ENCODE results near the gene JAG2.

JAG2 gene

DNA sequence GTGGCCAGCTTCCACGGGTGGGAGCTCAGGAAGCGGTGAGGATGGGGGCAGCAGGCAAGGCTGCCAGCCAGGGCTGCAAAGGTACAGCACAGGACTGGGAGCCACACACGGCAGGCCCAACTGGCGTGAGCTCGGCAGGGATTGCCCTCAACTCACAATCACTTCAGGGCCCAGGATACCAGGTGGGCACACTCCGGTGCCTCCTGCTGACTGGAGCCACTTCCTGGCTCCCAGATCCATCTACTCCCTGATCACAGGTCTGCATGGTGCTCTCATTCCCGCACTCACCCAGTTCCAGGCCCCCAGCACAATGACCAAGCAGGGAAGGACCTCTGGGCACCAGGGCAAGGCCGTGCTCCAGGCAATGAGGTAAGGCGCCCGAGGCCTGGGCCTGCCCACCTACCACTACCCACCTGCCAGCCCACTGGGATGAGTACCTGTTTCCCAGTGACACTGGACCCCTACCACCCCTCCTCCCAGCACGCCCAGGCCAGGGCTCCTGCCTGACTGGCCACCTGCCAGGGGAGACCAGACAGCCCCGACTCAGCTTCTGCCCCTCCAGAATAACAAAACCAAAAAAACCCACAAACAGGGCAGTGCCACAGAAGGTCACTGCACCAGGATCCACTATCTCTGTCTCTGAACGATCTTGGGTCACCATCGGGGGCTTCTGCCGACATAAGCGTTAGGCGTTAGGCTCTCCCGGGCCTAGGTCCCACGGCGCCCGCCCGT, 1.8 kb downstream of the JAG2 start (continued):
- TF ChIP-seq, protein P1, sequence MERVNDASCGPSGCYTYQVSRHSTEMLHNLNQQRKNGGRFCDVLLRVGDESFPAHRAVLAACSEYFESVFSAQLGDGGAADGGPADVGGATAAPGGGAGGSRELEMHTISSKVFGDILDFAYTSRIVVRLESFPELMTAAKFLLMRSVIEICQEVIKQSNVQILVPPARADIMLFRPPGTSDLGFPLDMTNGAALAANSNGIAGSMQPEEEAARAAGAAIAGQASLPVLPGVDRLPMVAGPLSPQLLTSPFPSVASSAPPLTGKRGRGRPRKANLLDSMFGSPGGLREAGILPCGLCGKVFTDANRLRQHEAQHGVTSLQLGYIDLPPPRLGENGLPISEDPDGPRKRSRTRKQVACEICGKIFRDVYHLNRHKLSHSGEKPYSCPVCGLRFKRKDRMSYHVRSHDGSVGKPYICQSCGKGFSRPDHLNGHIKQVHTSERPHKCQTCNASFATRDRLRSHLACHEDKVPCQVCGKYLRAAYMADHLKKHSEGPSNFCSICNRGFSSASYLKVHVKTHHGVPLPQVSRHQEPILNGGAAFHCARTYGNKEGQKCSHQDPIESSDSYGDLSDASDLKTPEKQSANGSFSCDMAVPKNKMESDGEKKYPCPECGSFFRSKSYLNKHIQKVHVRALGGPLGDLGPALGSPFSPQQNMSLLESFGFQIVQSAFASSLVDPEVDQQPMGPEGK (tag by site-specific recombination; IDR thresholded peaks at IDR 0.05) = peak; percentile 70; the same call in 1 of the 2 replicates
- TF ChIP-seq IKZF3 (tag by site-specific recombination; IDR thresholded peaks at IDR 0.05) (0 out of 2 replicates have a peak, but pooled peaks have one; percentile 36), ZFHX2 (tag by site-specific recombination; conservative IDR thresholded peaks at IDR 0.05) (peak; percentile 59), ZNF311 (tag by site-specific recombination; IDR thresholded peaks at IDR 0.05; ENCODE audit: borderline replicate concordance) (no peak), ZNF654 (tag by site-specific recombination; IDR thresholded peaks at IDR 0.05; ENCODE audit: low read depth) (no peak), ZNF138 (tag by site-specific recombination; IDR thresholded peaks at IDR 0.05; ENCODE audit: borderline replicate concordance) (no peak), ZNF157 (tag by site-specific recombination; IDR thresholded peaks at IDR 0.05) (no peak), ZNF335 (tag by site-specific recombination; conservative IDR thresholded peaks at IDR 0.05) (peak; percentile 83), GLIS1 (tag by site-specific recombination; IDR thresholded peaks at IDR 0.05) (peak; percentile 3; the same call in 1 of the 2 replicates), MZF1 (tag by site-specific recombination; IDR thresholded peaks at IDR 0.05; ENCODE audit: borderline replicate concordance) (no peak), ZNF561 (tag by site-specific recombination; IDR thresholded peaks at IDR 0.05; ENCODE audit: borderline replicate concordance) (no peak), ZNF747 (tag by site-specific recombination; IDR thresholded peaks at IDR 0.05) (no peak), ZNF223 (tag by site-specific recombination; IDR thresholded peaks at IDR 0.05) (no peak), OVOL3 (tag by site-specific recombination; IDR thresholded peaks at IDR 0.05) (no peak), ZNF664 (tag by site-specific recombination; IDR thresholded peaks at IDR 0.05) (no peak), GLIS2 (tag by site-specific recombination; IDR thresholded peaks at IDR 0.05) (peak; percentile 3; the same call in 1 of the 2 replicates), ZEB2 (tag by site-specific recombination; IDR thresholded peaks at IDR 0.05) (0 out of 2 replicates have a peak, but pooled peaks have one; percentile 33)
- TF ChIP-seq, protein P2, sequence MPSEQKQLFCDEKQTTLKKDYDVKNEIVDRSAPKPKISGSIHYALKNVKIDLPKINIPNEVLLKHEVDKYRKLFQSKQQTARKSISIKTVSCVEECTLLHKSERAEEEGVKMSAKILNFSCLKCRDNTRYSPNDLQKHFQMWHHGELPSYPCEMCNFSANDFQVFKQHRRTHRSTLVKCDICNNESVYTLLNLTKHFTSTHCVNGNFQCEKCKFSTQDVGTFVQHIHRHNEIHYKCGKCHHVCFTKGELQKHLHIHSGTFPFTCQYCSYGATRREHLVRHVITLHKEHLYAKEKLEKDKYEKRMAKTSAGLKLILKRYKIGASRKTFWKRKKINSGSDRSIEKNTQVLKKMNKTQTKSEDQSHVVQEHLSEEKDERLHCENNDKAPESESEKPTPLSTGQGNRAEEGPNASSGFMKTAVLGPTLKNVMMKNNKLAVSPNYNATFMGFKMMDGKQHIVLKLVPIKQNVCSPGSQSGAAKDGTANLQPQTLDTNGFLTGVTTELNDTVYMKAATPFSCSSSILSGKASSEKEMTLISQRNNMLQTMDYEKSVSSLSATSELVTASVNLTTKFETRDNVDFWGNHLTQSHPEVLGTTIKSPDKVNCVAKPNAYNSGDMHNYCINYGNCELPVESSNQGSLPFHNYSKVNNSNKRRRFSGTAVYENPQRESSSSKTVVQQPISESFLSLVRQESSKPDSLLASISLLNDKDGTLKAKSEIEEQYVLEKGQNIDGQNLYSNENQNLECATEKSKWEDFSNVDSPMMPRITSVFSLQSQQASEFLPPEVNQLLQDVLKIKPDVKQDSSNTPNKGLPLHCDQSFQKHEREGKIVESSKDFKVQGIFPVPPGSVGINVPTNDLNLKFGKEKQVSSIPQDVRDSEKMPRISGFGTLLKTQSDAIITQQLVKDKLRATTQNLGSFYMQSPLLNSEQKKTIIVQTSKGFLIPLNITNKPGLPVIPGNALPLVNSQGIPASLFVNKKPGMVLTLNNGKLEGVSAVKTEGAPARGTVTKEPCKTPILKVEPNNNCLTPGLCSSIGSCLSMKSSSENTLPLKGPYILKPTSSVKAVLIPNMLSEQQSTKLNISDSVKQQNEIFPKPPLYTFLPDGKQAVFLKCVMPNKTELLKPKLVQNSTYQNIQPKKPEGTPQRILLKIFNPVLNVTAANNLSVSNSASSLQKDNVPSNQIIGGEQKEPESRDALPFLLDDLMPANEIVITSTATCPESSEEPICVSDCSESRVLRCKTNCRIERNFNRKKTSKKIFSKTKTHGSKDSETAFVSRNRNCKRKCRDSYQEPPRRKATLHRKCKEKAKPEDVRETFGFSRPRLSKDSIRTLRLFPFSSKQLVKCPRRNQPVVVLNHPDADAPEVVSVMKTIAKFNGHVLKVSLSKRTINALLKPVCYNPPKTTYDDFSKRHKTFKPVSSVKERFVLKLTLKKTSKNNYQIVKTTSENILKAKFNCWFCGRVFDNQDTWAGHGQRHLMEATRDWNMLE (tag by site-specific recombination; conservative IDR thresholded peaks at IDR 0.05; ENCODE audit: low read depth) = no peak
- TF ChIP-seq, protein P3, sequence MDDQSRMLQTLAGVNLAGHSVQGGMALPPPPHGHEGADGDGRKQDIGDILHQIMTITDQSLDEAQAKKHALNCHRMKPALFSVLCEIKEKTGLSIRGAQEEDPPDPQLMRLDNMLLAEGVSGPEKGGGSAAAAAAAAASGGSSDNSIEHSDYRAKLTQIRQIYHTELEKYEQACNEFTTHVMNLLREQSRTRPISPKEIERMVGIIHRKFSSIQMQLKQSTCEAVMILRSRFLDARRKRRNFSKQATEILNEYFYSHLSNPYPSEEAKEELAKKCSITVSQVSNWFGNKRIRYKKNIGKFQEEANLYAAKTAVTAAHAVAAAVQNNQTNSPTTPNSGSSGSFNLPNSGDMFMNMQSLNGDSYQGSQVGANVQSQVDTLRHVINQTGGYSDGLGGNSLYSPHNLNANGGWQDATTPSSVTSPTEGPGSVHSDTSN (CRISPR knock-in tag; IDR thresholded peaks at IDR 0.05) = no peak
- TF ChIP-seq, protein P4, sequence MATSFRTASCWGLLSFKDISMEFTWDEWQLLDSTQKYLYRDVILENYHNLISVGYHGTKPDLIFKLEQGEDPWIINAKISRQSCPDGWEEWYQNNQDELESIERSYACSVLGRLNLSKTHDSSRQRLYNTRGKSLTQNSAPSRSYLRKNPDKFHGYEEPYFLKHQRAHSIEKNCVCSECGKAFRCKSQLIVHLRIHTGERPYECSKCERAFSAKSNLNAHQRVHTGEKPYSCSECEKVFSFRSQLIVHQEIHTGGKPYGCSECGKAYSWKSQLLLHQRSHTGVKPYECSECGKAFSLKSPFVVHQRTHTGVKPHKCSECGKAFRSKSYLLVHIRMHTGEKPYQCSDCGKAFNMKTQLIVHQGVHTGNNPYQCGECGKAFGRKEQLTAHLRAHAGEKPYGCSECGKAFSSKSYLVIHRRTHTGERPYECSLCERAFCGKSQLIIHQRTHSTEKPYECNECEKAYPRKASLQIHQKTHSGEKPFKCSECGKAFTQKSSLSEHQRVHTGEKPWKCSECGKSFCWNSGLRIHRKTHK (tag by site-specific recombination; IDR thresholded peaks at IDR 0.05) = no peak
- TF ChIP-seq, protein P5, sequence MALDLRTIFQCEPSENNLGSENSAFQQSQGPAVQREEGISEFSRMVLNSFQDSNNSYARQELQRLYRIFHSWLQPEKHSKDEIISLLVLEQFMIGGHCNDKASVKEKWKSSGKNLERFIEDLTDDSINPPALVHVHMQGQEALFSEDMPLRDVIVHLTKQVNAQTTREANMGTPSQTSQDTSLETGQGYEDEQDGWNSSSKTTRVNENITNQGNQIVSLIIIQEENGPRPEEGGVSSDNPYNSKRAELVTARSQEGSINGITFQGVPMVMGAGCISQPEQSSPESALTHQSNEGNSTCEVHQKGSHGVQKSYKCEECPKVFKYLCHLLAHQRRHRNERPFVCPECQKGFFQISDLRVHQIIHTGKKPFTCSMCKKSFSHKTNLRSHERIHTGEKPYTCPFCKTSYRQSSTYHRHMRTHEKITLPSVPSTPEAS (tag by site-specific recombination; IDR thresholded peaks at IDR 0.05) = no peak
